Right lobe of liver (tissue), 6 donors: ENCODE results near the gene CCDC174. TPM values are rescaled to one million over a fixed set of nuclear protein-coding genes. Genes with fewer than 3 reads are reported as not detected.

Source experiments
- ATAC-seq, 4 donors: fragments of 200-7000 bp; cut with Tn5 transposase; one replicate each; pipeline ENCODE4 v1.9.1; 2020; ENCODE audit warnings: mild to moderate bottlenecking in 4 of 4, moderate library complexity in 4 of 4
- DNase-seq, 3 donors: peaks; one replicate each; pipeline ENCODE4 v3.0.0-alpha.2; 2020
- H3K27ac ChIP-seq, 3 donors: fragments of 200-600 bp; one replicate each; pipeline ENCODE4 v1.8.0; 2022
- H3K27me3 ChIP-seq, 2 donors: fragments of 200-600 bp; one replicate each; pipeline ENCODE4 v1.8.0; 2022
- H3K36me3 ChIP-seq, 4 donors: fragments of 200-600 bp; sonication (generic) in 1 of 4; one replicate each; pipeline versions ENCODE4 v1.5.1 to v1.8.0; 2017 to 2022; ENCODE audit warnings: control low read depth in 1 of 4
- H3K4me1 ChIP-seq, 4 donors: fragments of 200-600 bp; sonication (generic) in 1 of 4; one replicate each; pipeline versions ENCODE4 v1.5.1 to v1.8.0; 2017 to 2022; ENCODE audit warnings: control low read depth in 1 of 4
- H3K4me3 ChIP-seq, 3 donors: fragments of 200-600 bp; one replicate each; pipeline ENCODE4 v1.8.0; 2022
- H3K9me3 ChIP-seq, 4 donors: fragments of 200-600 bp; sonication (generic) in 1 of 4; one replicate each; pipeline versions ENCODE4 v1.5.1 to v1.8.0; 2017 to 2022; ENCODE audit warnings: control low read depth in 1 of 4
- CTCF ChIP-seq, 4 donors: fragments of 200-600 bp in 3 of 4; fragments of 450-650 bp in 1 of 4; IDR thresholded peaks; one replicate each; pipeline versions ENCODE4 v1.5.1 to v1.8.0; 2016 to 2022; ENCODE audit warnings: antibody characterized with exemption in 4 of 4, mild to moderate bottlenecking in 2 of 4
- POLR2A ChIP-seq: fragments of 450-650 bp; IDR thresholded peaks from one replicate; pipeline ENCODE4 v1.6.1; 2017; ENCODE audit warnings: antibody characterized with exemption, mild to moderate bottlenecking
- WGBS: methylation state at CpG from one replicate; pipeline ENCODE4 v1.1.6; 2018; ENCODE audit warnings: low coverage, low lambda C conversion rate; ENCODE audit not compliant: insufficient coverage; ENCODE audit errors: missing lambda C conversion rate; 5-methylcytosine and 5-hydroxymethylcytosine counted together
- intact Hi-C, 2 donors: fragments of 100-400 bp; cut with DNase I; formaldehyde crosslinking; loops; one replicate each; pipeline versions ENCODE4 v1.11.2 to v1.14.1; 2022
- total RNA-seq, 6 experiments: library from RNA; depleted of rRNA in 2 of 6; stranded (reverse); fragments of >200 nt in 2 of 6; fragmentation: NEBNext Ultra II Directional in 3 of 6; extraction: Animal tissue kit (Norgen Biotek cat#: 25700) in 3 of 6; gene quantifications; one replicate each; pipeline versions ENCODE4 v1.1.0 to v1.2.4, GENCODE V29; 2016 to 2023
- donor health status: DM: no; HTN: yes; CAD: no.
- donor health status: DM: no; HTN: no; CAD: no.
- donor health status: DM: no; HTN: no; CAD: no.
- donor health status: DM: no; HTN: yes; CAD: no.
- donor health status: DM: no; HTN: yes; CAD: no.

CCDC174 gene
- total RNA-seq, 6 experiments from 2014 or later: 7.5 to 11.7 (median 10.6) TPM

GRCh38 chr3:14657579-14657978 is 6.0 kb downstream of the CCDC174 start:
- 71% methylated on average over 2 of the region's 2 CpGs for WGBS
- intact Hi-C loops: no loop called here
- Histone ChIP-seq H3K4me1 (peaks cover 0 to 15% (median 5%) of the 10 kb centered on the region in 4 donors), H3K27me3 (no peaks in the 10 kb centered on the region), H3K27ac (no peak overlapping the region), H3K36me3 (peaks cover 0 to 82% (median 38%) of the 10 kb centered on the region in 4 donors), H3K4me3 (no peak overlapping the region), H3K9me3 (no peaks in the 10 kb centered on the region)
- DNase-seq (no peak), ATAC-seq (no peak)
- TF ChIP-seq POLR2A (no peak), CTCF (IDR thresholded peaks at IDR 0.05) (no peak)

- H3K9me3 ChIP-seq: no peaks in the 10 kb centered on the region
- 96% methylated on average over 2 of the region's 2 CpGs for WGBS
- ATAC-seq (no peak), DNase-seq (no peak)
- intact Hi-C loops: no loop called here
- peaks cover 0 to 2% (median 0%) of the 10 kb centered on the region in 4 donors for H3K4me1 ChIP-seq
- no peak overlapping the region for H3K27ac ChIP-seq
- TF ChIP-seq POLR2A (no peak), CTCF (IDR thresholded peaks at IDR 0.05) (no peak)
- no peak overlapping the region for H3K4me3 ChIP-seq
- peaks cover 7 to 96% (median 47%) of the 10 kb centered on the region in 4 donors for H3K36me3 ChIP-seq
- no peaks in the 10 kb centered on the region for H3K27me3 ChIP-seq
Observed at GRCh38 chr3:14658978-14659377, 7.4 kb downstream of the CCDC174 start.

- Histone ChIP-seq H3K27ac (no peak overlapping the region), H3K36me3 (peaks cover 7 to 99% (median 55%) of the 10 kb centered on the region in 4 donors), H3K4me3 (no peak overlapping the region), H3K27me3 (no peaks in the 10 kb centered on the region), H3K9me3 (no peaks in the 10 kb centered on the region), H3K4me1 (no peaks in the 10 kb centered on the region)
- intact Hi-C loops: no loop called here
- DNase-seq (no peak), ATAC-seq (no peak)
- WGBS: 60% methylated on average over 3 of the region's 4 CpGs
- TF ChIP-seq POLR2A (no peak), CTCF (IDR thresholded peaks at IDR 0.05) (no peak)
Observed at GRCh38 chr3:14660942-14661341, 9.4 kb downstream of the CCDC174 start.

GRCh38 chr3:14663396-14664135 is 12.0 kb downstream of the CCDC174 start:
- TF ChIP-seq POLR2A: no peak
- Histone ChIP-seq H3K4me1 (no peaks in the 10 kb centered on the region), H3K27me3 (no peaks in the 10 kb centered on the region), H3K36me3 (peaks cover 13 to 100% (median 58%) of the 10 kb centered on the region in 4 donors), H3K4me3 (no peak overlapping the region), H3K9me3 (no peaks in the 10 kb centered on the region), H3K27ac (no peak overlapping the region)
- ATAC-seq (no peak), DNase-seq (no peak)
- WGBS: 83% methylated on average over 5 of the region's 5 CpGs
- intact Hi-C loops: no loop called here

- no peak for DNase-seq
- H3K36me3 ChIP-seq: peaks cover 19 to 100% (median 60%) of the 10 kb centered on the region in 4 donors
- no peaks in the 10 kb centered on the region for H3K9me3 ChIP-seq
- no peak for TF ChIP-seq POLR2A
- TF ChIP-seq CTCF (IDR thresholded peaks at IDR 0.05): no peak
- H3K4me3 ChIP-seq: no peak overlapping the region
- no peak for ATAC-seq
- H3K27ac ChIP-seq: no peak overlapping the region
- WGBS: 65% methylated on average over 3 of the region's 3 CpGs
- H3K4me1 ChIP-seq: no peaks in the 10 kb centered on the region
- H3K27me3 ChIP-seq: no peaks in the 10 kb centered on the region
- intact Hi-C loops: no loop called here
Observed at GRCh38 chr3:14664170-14664569, 12.6 kb downstream of the CCDC174 start.
